ENCODE results near the gene KCNH1. TPM values are rescaled to one million over a fixed set of nuclear protein-coding genes. Genes with fewer than 3 reads are reported as not detected.

KCNH1 gene
- total and polyA plus RNA-seq, 2 of the 4 experiments (the other 2 are of a cell fraction): 0.27 to 0.54 TPM

GRCh38 chr1:210724768-210725167 is 409.2 kb downstream of the KCNH1 start:
- Histone ChIP-seq H3K4me1 (ENCODE audit: control insufficient read depth, insufficient read depth, low read length) (no peaks in the 10 kb centered on the region), H2AFZ (replicated peaks; ENCODE audit: low read length, poor library complexity) (no peak overlapping the region), H2BK5ac (ENCODE audit: low read depth, low read length, poor library complexity, severe bottlenecking) (no peak overlapping the region), H4K20me1 (ENCODE audit: insufficient read depth, low read length) (no peaks in the 10 kb centered on the region), H2BK15ac (ENCODE audit: low read depth, low read length) (no peak overlapping the region), H3K9me3 (ENCODE audit: control insufficient read depth, insufficient read depth, low read length) (no peaks in the 10 kb centered on the region), H2AK5ac (ENCODE audit: low read depth, low read length) (no peak overlapping the region), H2BK120ac (ENCODE audit: low read depth, low read length) (no peak overlapping the region), H2AK9ac (replicated peaks; ENCODE audit: low read depth, low read length, poor library complexity) (no peak overlapping the region), H3K23ac (ENCODE audit: low read depth, low read length) (no peak overlapping the region), H3K9ac (ENCODE audit: low read depth, low read length) (no peak overlapping the region), H2BK20ac (ENCODE audit: low read depth, low read length) (no peak overlapping the region), H3K27me3 (ENCODE audit: control insufficient read depth, insufficient read depth, low read length) (no peaks in the 10 kb centered on the region), H3K14ac (replicated peaks; ENCODE audit: low read depth, low read length) (no peak overlapping the region), H4K91ac (ENCODE audit: insufficient read depth, low read depth, low read length) (no peak overlapping the region), H3K27ac (ENCODE audit: insufficient read depth, low read length) (no peak overlapping the region), H3K4me2 (ENCODE audit: low read depth, low read length) (no peak overlapping the region), H3K18ac (ENCODE audit: low read depth, low read length) (no peak overlapping the region), H4K8ac (ENCODE audit: low read depth in 2 of 2, low read length in 2 of 2) (no peak overlapping the region), H3K56ac (ENCODE audit: extremely low read depth, insufficient read depth, low read length) (no peak overlapping the region), H3K79me1 (ENCODE audit: low read depth in 1 of 2, low read length in 2 of 2) (no peaks in the 10 kb centered on the region), H3K4ac (ENCODE audit: low read depth, low read length) (no peak overlapping the region), H3K9me1 (ENCODE audit: insufficient read depth, low read length) (no peaks in the 10 kb centered on the region), H3K36me3 (ENCODE audit: control insufficient read depth, insufficient read depth, low read length) (no peaks in the 10 kb centered on the region), H3K4me3 (ENCODE audit: insufficient read depth, low read depth, low read length) (no peak overlapping the region), H4K5ac (ENCODE audit: low read depth, low read length) (no peak overlapping the region)
- no peak for ATAC-seq (ENCODE audit: low read depth)
- no CpG with 5 or more reads among the region's 2 CpGs for WGBS, 2 experiments (ENCODE audit: extremely low coverage in 2 of 2, insufficient read length in 1 of 2)
- TF ChIP-seq RCOR1 (IDR thresholded peaks at IDR 0.05; ENCODE audit: insufficient replicate concordance, low read length) (no peak), CEBPB (IDR thresholded peaks at IDR 0.05; ENCODE audit: low read depth, low read length) (no peak)
- POLR2A ChIA-PET (ENCODE audit: unreplicated experiment): no interaction called here
- intact Hi-C loops (cut with micrococcal nuclease): no loop called here
- BruUV-seq (replicated peaks): no TSS peak
- dilution Hi-C loops (cut with HindIII; ENCODE audit: low sequenced_read_pairs, unreplicated experiment): no loop called here
- in situ Hi-C loops (cut with MboI; ENCODE audit: low sequenced_read_pairs): no loop called here
- DNase-seq: no peak
- CTCF ChIA-PET: no interaction called here
